GM18502 (cell line): Measurements from ENCODE around the gene CEACAM8.
"Not testable (repeated sequence)": the region's sequence is repeated elsewhere in the genome, so short reads cannot be mapped to it uniquely, and the experiment has no call there.

Experiments
- ATAC-seq: cut with Tn5 transposase; IDR thresholded peaks from one replicate; pipeline ENCODE4 v1.9.1; 2021; ENCODE audit warnings: mild to moderate bottlenecking; ENCODE audit not compliant: unreplicated experiment, poor library complexity

CEACAM8 gene

GRCh38 chr19:42576241-42576640 is 18.5 kb downstream of the CEACAM8 start:
- ATAC-seq = no peak

GRCh38 chr19:42573642-42574041 is 21.1 kb downstream of the CEACAM8 start:
- ATAC-seq = no peak

- ATAC-seq = no peak
These were observed 23.6 kb downstream of the CEACAM8 start for GRCh38 chr19:42571116-42571515.

GRCh38 chr19:42569193-42569592 is 25.5 kb downstream of the CEACAM8 start:
- ATAC-seq = no peak

- ATAC-seq = no peak
These were observed 26.7 kb downstream of the CEACAM8 start for GRCh38 chr19:42568006-42568405.

DNA sequence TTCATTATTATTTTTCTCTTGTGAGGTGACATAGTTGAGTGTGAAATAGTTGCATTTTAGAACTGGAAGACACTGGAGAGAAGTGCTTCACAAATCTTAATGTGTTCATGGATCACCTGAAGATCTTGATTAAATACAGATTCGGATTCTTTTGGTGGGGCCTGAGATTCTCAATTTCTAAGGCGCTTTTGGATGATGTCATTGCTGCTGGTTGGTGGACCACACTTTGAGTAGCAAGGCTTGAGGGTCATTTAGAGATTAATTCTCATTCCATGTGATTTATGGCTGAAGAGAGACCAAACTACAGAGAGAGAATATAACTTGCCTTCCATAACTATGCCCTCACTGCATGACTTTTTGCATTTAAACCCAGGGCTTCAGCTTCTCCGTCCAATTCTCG is 27.2 kb downstream of the CEACAM8 start:
- ATAC-seq = no peak

DNA sequence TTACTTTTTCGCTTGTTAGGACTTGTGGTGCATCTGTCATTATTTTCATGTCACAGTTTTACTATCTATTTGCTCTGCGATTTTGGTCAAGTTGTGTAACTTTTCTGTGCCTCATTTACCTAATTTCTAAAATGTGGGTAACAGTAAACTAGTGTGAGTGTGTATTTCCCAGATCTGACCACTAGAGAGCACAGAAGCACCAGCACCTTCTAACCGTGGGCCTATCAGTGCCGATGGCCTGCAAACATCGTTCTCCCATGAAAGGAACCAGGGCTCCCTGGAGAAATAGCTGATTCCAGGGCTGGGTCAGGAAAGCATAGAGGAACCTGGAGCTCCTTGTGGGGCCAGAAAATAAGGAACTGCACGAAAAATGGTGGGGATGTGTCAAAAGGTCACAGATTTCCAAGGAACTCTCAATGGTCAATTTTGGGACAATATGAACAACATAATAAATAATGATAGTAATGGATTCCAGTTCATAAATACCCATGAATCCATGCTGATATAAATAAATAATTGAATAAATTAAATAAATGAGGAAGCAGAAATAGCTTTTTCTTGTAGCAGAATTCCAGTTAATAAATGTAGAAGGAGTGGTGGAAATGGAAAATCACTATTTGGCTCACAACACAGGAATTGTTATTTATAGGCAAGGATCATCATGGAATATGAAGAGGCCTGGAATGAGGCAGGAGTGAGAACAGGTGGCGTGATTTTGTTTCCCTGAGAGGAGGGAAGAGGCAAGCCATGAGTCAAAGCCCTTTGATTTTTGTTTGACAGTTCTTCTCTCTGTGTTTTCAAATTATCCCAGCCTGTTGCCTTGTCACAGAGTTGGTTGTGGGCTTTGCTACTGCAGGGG is 31.1 kb downstream of the CEACAM8 start:
- ATAC-seq = peak; percentile 47

DNA sequence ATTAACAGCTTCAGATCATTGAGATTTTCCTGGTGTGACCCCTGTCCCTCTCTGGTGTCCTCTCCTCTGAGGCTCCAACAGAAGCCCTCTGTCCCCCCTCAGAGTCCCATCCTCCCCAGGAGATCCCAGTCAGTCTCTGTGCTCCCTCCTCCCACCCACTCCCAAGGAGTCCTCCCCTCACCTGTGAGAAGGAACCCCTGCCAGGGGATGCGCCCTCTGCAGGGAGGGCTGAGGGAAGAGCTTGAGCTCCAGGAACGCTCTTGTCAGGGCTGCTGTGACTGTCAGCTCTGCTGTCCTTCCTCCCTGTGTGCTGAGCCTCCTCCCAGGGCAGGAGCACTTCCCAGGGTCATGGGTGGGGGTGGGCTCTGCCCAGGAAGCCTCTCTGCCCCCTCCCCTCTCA is 33.2 kb downstream of the CEACAM8 start:
- no peak for ATAC-seq

DNA sequence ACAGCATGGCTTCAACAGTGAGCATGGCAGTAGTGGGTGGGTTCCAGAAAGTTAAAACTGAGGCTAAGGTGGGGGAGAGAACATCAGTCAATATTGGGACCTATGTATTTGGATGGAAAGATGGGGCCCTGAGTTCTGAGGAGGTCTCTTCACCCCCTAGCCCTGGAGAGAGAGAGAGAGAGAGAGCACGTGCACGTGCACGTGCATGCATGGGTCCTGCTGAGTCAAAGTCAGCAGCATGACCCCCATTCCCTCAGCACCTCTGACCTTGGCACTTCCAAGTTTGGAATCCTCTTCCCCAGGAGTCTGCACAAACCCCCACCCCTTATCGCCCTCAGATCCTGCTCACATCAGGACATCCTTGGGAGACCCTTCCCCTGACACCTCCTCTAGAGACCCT is 34.0 kb downstream of the CEACAM8 start:
- no peak for ATAC-seq

DNA sequence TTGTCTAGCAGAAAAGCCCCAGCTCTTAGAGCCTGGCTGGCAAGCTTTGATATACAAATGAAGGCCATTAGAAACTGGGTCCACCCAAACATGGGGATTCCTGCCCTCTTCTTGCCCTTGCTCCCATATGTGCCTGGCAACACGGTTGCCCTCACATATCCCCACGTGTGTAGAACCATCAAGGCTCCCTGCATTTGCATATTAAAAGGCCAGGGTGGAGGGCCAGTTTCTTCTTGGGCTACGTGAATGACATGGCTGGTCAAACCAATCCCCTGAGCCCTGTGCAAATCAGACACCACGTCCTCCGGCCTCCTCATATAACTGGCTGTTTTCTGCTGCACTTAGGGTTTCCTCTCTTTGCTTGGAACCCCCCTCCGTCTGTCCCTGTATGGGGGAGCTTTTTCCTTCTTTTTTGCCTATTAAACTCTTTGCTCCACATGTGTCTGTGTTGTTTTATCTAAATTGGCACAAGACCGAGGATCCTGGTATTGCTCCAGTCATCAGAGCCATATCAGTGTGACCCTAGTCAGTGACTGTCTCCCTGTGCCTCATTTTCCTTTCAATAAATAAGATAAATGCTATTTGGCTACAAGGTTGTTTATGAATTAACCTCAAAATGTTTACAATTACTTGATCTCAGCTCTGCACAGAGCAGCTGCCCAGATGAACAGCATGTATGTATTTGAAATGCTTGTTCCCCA is 36.1 kb downstream of the CEACAM8 start:
- no peak for ATAC-seq

DNA sequence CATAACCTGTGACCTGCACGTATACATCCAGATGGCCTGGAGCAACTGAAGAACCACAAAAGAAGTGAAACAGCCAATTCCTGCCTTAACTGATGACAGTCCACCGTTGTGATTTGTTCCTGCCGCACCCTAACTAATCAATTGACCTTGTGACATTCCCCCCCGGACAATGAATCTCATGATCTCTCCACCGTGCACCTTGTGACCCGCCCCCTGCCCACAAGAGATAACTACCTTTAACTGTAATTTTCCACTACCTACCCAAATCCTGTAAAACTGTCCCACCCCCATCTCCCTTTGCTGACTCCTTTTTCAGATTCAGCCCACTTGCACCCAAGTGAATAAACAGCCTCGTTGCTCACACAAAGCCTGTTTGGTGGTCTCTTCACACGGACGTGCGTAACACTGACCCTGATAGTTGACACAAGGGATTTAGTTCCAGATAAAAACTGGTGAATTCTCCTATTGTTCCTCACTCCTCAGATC is 37.3 kb downstream of the CEACAM8 start:
- ATAC-seq = not testable (repeated sequence)

- ATAC-seq = no peak
These were observed 38.9 kb downstream of the CEACAM8 start for GRCh38 chr19:42555801-42556200.

DNA sequence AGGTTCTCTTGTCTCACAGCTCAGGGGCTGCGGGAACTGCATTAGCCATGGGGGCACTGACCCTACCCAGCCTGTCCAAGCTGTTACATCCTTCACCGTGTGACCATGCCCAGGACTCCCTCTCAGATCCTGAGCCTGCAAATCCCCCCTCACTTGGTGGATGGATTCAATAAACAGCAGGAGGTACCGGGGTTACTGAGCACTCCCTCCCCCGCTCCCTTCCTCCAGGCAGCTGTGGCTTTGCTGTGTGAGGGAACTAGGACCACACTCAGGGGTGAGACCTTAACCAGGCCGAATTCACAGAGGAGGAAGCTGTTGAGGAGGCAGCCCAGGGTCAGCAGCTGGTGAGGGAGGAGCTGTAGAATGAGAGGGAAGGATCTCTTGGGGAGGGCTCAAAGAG is 39.4 kb downstream of the CEACAM8 start:
- no peak for ATAC-seq

GRCh38 chr19:42554046-42554575 is 40.6 kb downstream of the CEACAM8 start:
- ATAC-seq = no peak

GRCh38 chr19:42553292-42554045 is 41.3 kb downstream of the CEACAM8 start:
- no peak for ATAC-seq

DNA sequence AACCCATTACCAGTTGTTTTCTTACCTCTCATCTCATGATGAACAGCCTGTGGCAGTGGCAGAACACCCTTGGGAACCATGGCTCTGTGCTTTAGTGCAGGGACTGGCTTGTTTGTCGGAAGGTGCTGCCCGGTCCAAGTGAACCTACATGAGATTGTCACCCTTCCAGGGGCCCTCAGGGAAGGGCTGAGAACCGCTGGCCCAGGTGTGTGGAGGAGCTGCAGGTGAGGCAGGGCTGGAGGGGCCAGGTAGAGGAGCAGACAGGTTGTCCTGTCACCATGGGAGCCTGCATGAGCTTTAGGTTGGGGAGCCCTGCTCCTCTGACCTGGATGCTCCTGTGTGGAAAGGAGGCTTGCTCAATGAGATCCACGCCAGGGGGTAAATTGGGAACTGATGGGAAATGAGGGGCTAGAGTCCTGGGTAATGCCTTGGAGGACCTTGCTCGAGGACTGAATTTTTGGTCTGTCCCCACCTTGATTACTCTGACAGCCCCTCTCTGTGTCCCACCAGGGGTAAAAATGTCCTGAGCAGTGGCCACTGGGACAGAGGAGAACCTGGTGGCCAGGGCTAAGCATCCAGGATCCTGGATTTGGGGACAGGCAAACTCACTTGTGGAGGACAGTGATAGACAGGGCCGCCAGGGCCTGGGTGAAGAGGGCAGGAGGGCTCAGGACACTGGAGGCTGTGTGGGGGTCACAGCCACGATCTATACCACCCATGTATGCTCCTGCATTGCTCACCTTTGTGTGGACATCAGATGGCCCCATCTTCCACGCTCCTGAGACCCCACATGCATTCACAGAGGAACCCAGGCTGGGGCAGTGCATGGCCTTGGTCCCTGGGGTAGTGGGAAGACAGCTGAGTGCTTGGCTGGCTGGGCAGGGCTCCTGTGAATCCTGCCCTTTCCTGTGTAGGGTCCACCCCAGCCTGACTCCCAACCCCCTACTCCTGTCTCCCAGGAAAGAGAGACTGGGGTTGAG is 42.3 kb downstream of the CEACAM8 start:
- no peak for ATAC-seq

- not testable (repeated sequence) for ATAC-seq
These were observed 44.2 kb downstream of the CEACAM8 start for GRCh38 chr19:42550521-42550920.

GRCh38 chr19:42549067-42549466 is 45.7 kb downstream of the CEACAM8 start:
- not testable (repeated sequence) for ATAC-seq

DNA sequence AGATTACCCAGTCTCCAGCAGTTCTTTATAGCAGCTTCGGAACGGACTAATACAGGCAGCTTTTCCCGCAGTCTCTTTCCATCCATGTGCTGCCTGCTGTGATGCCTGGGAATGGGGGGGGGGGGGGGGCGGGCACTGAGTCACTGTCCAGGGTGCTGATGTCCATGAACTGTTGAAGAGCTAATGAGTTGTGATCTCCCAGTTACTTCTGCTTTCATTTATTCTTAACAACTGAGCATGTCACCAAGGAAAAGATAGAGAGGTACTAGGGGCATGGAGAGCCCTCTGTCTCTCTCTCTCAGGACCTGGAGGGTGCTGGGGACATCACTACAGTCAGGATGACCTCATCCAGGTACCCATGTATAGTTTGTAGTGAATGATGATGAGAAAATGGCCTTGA is 46.2 kb downstream of the CEACAM8 start:
- no peak for ATAC-seq
